Thoracic aorta (tissue), 2 donors: ENCODE results near the gene MAD1L1. TPM values are rescaled to one million over a fixed set of nuclear protein-coding genes. Genes with fewer than 3 reads are reported as not detected.

Experiments
- ATAC-seq: fragments of 150-250 bp; one replicate; pipeline ENCODE4 v1.8.0; 2017; ENCODE audit warnings: low read depth; ENCODE audit not compliant: insufficient number of reproducible peaks, low FRiP score
- DNase-seq: peaks from one replicate; pipeline ENCODE4 v3.0.0-alpha.2; 2020; ENCODE audit warnings: low spot score
- H3K27ac ChIP-seq, 2 donors: fragments of 200-600 bp; sonication (generic); 1 replicate in 1 of 2; 2 replicates in 1 of 2; pipeline ENCODE4 v1.5.1; 2016; ENCODE audit warnings: mild to moderate bottlenecking in 2 of 2, moderate library complexity in 2 of 2
- H3K27me3 ChIP-seq: fragments of 200-600 bp; sonication (generic); replicated peaks from 2 replicates; pipeline ENCODE4 v1.6.0; 2016; ENCODE audit warnings: mild to moderate bottlenecking; ENCODE audit not compliant: insufficient read depth
- H3K36me3 ChIP-seq: fragments of 200-600 bp; sonication (generic); one replicate; pipeline ENCODE4 v1.5.1; 2016
- H3K4me1 ChIP-seq, 2 donors: fragments of 200-600 bp; sonication (generic); 1 replicate in 1 of 2; 2 replicates in 1 of 2; pipeline versions ENCODE4 v1.5.1 to v1.6.0; 2016; ENCODE audit warnings: low read depth in 2 of 2, mild to moderate bottlenecking in 1 of 2; ENCODE audit not compliant: control insufficient read depth in 1 of 2
- H3K4me3 ChIP-seq: fragments of 200-600 bp; sonication (generic); 2 replicates; pipeline ENCODE4 v1.5.1; 2016; ENCODE audit warnings: mild to moderate bottlenecking
- H3K9me3 ChIP-seq: fragments of 200-600 bp; sonication (generic); 2 replicates; pipeline ENCODE4 v1.5.1; 2016
- CTCF ChIP-seq: fragments of 200-600 bp; sonication (generic); IDR thresholded peaks from one replicate; pipeline ENCODE4 v1.5.1; 2019; ENCODE audit warnings: antibody characterized with exemption
- total RNA-seq, 2 donors: library from RNA; depleted of rRNA; stranded (reverse); fragments of >200 nt; gene quantifications; one replicate each; pipeline versions ENCODE4 v1.1.0 to v1.2.3, GENCODE V29; 2016

MAD1L1 gene
- total RNA-seq, 2 donors from 2014 or later: 27.4 to 41.3 TPM

- ATAC-seq (no peak), DNase-seq (no peak)
- H3K9me3 ChIP-seq: no peaks in the 10 kb centered on the region
- H3K27ac ChIP-seq: no peak overlapping the region
- no peaks in the 10 kb centered on the region for H3K27me3 ChIP-seq
- no peaks in the 10 kb centered on the region for H3K4me1 ChIP-seq
- H3K4me3 ChIP-seq: no peak overlapping the region
- no peak for TF ChIP-seq CTCF
- H3K36me3 ChIP-seq: no peaks in the 10 kb centered on the region
These were observed 385.3 kb downstream of the MAD1L1 start for GRCh38 chr7:1847260-1848001.

GRCh38 chr7:1846331-1847065 lies 386.2 kb downstream of the MAD1L1 start:
- ATAC-seq (no peak), DNase-seq (no peak)
- no peak overlapping the region for H3K27ac ChIP-seq
- no peaks in the 10 kb centered on the region for H3K27me3 ChIP-seq
- TF ChIP-seq CTCF: no peak
- H3K4me3 ChIP-seq: no peak overlapping the region
- no peaks in the 10 kb centered on the region for H3K36me3 ChIP-seq
- H3K4me1 ChIP-seq: no peaks in the 10 kb centered on the region
- no peaks in the 10 kb centered on the region for H3K9me3 ChIP-seq

GRCh38 chr7:1845536-1846311 lies 387.0 kb downstream of the MAD1L1 start:
- Histone ChIP-seq H3K27me3 (no peaks in the 10 kb centered on the region), H3K4me1 (no peaks in the 10 kb centered on the region), H3K27ac (no peak overlapping the region), H3K4me3 (no peak overlapping the region), H3K36me3 (no peaks in the 10 kb centered on the region), H3K9me3 (no peaks in the 10 kb centered on the region)
- no peak for ATAC-seq
- DNase-seq: no peak
- no peak for TF ChIP-seq CTCF

- Histone ChIP-seq H3K36me3 (no peaks in the 10 kb centered on the region), H3K27ac (no peak overlapping the region), H3K4me3 (no peak overlapping the region), H3K4me1 (no peaks in the 10 kb centered on the region), H3K9me3 (no peaks in the 10 kb centered on the region), H3K27me3 (no peaks in the 10 kb centered on the region)
- ATAC-seq (no peak), DNase-seq (no peak)
- no peak for TF ChIP-seq CTCF
These were observed 387.8 kb downstream of the MAD1L1 start for GRCh38 chr7:1844951-1845390.

- Histone ChIP-seq H3K4me1 (no peaks in the 10 kb centered on the region), H3K4me3 (no peak overlapping the region), H3K27ac (no peak overlapping the region), H3K36me3 (no peaks in the 10 kb centered on the region), H3K9me3 (no peaks in the 10 kb centered on the region), H3K27me3 (no peaks in the 10 kb centered on the region)
- no peak for ATAC-seq
- TF ChIP-seq CTCF: no peak
- DNase-seq: no peak
These were observed 388.3 kb downstream of the MAD1L1 start for GRCh38 chr7:1844336-1844950.
